Measurements from ENCODE around the gene TENM3. TPM values are rescaled to one million over a fixed set of nuclear protein-coding genes. Genes with fewer than 3 reads are reported as not detected.

The TENM3 gene
- total RNA-seq, 2 donors from 2014 or later = 39.5 to 51.9 TPM

DNA sequence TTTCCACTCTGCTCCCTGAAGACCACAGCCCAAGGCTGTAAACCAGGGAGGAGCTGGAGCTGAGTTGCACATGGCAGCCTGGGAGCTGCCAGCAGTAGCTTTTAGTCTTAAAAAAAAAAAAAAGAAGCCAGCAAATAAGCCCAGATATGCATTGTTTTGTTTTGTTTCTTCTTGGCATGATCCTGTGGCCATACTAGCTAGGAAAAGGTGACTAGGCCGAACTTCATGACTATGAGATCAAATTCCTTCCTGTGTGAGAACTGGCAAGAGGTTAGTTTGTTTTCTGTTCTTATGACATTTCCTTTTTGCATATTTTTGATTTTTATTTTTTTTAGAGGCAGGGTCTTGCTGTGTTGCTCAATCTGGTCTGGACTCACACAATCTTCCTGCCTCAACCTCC is 350.7 kb downstream of the TENM3 start:
- Mint-ChIP-seq H3K4me1 (peaks cover 12% of the 10 kb centered on the region), H3K36me3 (ENCODE audit: low read depth) (peaks cover 3% of the 10 kb centered on the region), H3K27ac (peak overlapping the region; percentile 2), H3K9me3 (peaks cover 11% of the 10 kb centered on the region), H3K4me3 (no peak overlapping the region), H3K27me3 (ENCODE audit: insufficient read depth) (no peaks in the 10 kb centered on the region)
- no peaks in the 10 kb centered on the region for H3K27me3 ChIP-seq (ENCODE audit: control insufficient read depth, insufficient read depth, low read length, poor library complexity, severe bottlenecking)
- DNase-seq = no peak
- H3K9ac ChIP-seq (ENCODE audit: extremely low read depth, low read length, poor library complexity, severe bottlenecking) = no peak overlapping the region
- H3K9me3 ChIP-seq (ENCODE audit: control insufficient read depth, low read length) = peaks cover 8% of the 10 kb centered on the region
- WGBS, 2 experiments (ENCODE audit: insufficient coverage in 1 of 2, insufficient read length in 1 of 2) = 88 to 90% methylated on average over 1 of the region's 1 CpG
- no peak overlapping the region for H3K4me3 ChIP-seq (ENCODE audit: low read length)
- no peaks in the 10 kb centered on the region for H3K36me3 ChIP-seq (ENCODE audit: control insufficient read depth, insufficient read depth, low read length)
- TF ChIP-seq, protein P1, sequence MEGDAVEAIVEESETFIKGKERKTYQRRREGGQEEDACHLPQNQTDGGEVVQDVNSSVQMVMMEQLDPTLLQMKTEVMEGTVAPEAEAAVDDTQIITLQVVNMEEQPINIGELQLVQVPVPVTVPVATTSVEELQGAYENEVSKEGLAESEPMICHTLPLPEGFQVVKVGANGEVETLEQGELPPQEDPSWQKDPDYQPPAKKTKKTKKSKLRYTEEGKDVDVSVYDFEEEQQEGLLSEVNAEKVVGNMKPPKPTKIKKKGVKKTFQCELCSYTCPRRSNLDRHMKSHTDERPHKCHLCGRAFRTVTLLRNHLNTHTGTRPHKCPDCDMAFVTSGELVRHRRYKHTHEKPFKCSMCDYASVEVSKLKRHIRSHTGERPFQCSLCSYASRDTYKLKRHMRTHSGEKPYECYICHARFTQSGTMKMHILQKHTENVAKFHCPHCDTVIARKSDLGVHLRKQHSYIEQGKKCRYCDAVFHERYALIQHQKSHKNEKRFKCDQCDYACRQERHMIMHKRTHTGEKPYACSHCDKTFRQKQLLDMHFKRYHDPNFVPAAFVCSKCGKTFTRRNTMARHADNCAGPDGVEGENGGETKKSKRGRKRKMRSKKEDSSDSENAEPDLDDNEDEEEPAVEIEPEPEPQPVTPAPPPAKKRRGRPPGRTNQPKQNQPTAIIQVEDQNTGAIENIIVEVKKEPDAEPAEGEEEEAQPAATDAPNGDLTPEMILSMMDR (conservative IDR thresholded peaks at IDR 0.05) = no peak
- peaks cover 6% of the 10 kb centered on the region for H3K4me1 ChIP-seq (ENCODE audit: control insufficient read depth, insufficient read depth, low read length)
- peak overlapping the region; percentile 29 for H3K27ac ChIP-seq (ENCODE audit: low read depth, low read length)

DNA sequence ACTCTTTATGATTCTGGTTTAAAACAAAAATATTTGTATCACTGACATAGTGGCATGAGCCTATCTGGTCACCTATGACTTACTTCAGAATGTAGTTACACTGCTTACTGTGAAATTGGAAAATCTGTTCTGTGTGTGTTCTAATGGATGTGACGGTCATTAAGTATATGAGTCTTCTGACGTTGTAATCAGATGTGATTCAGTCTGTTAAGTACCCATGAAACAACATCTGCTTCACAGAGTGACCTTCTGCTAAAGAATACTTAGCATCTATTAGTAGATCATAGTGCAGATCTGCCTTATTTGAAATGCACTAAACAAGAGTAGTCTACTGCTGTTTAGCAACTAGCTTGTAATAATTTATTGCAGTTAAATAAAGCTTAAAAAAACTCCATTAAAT is 356.9 kb downstream of the TENM3 start:
- no peak for DNase-seq
- Mint-ChIP-seq H3K27me3 (ENCODE audit: insufficient read depth) (no peaks in the 10 kb centered on the region), H3K36me3 (ENCODE audit: low read depth) (peaks cover 2% of the 10 kb centered on the region), H3K4me3 (no peak overlapping the region), H3K27ac (no peak overlapping the region), H3K4me1 (peaks cover 20% of the 10 kb centered on the region), H3K9me3 (no peaks in the 10 kb centered on the region)
- Histone ChIP-seq H3K36me3 (ENCODE audit: control insufficient read depth, insufficient read depth, low read length) (no peaks in the 10 kb centered on the region), H3K4me3 (ENCODE audit: low read length) (no peak overlapping the region), H3K27ac (ENCODE audit: low read depth, low read length) (peak overlapping the region; percentile 22), H3K9me3 (ENCODE audit: control insufficient read depth, low read length) (no peaks in the 10 kb centered on the region), H3K9ac (ENCODE audit: extremely low read depth, low read length, poor library complexity, severe bottlenecking) (no peak overlapping the region), H3K4me1 (ENCODE audit: control insufficient read depth, insufficient read depth, low read length) (no peaks in the 10 kb centered on the region), H3K27me3 (ENCODE audit: control insufficient read depth, insufficient read depth, low read length, poor library complexity, severe bottlenecking) (no peaks in the 10 kb centered on the region)
- TF ChIP-seq, protein P1 (conservative IDR thresholded peaks at IDR 0.05) = no peak
- WGBS, 2 experiments (ENCODE audit: insufficient coverage in 1 of 2, insufficient read length in 1 of 2) = 94 to 100% methylated on average over 2 of the region's 2 CpGs

DNA sequence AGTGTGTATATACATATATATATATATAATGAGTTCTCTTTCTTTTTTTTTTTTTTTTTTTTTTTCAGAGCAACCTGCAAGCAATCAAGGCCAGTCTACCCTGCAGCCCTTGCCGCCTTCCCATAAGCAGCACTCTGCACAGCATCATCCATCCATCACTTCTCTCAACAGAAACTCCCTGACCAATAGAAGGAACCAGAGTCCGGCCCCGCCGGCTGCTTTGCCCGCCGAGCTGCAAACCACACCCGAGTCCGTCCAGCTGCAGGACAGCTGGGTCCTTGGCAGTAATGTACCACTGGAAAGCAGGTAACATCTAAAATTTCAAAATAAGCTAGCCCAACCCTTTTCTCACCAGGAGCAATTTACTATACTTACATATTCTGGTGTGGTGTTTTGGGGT is 357.7 kb downstream of the TENM3 start:
- no peaks in the 10 kb centered on the region for H3K27me3 ChIP-seq (ENCODE audit: control insufficient read depth, insufficient read depth, low read length, poor library complexity, severe bottlenecking)
- H3K27ac ChIP-seq (ENCODE audit: low read depth, low read length) = no peak overlapping the region
- H3K4me3 ChIP-seq (ENCODE audit: low read length) = no peak overlapping the region
- Mint-ChIP-seq H3K27ac (no peak overlapping the region), H3K27me3 (ENCODE audit: insufficient read depth) (no peaks in the 10 kb centered on the region), H3K36me3 (ENCODE audit: low read depth) (peaks cover 2% of the 10 kb centered on the region), H3K4me3 (no peak overlapping the region), H3K9me3 (no peaks in the 10 kb centered on the region), H3K4me1 (peaks cover 22% of the 10 kb centered on the region)
- no peaks in the 10 kb centered on the region for H3K36me3 ChIP-seq (ENCODE audit: control insufficient read depth, insufficient read depth, low read length)
- WGBS, 2 experiments (ENCODE audit: insufficient coverage in 1 of 2, insufficient read length in 1 of 2) = 95 to 97% methylated on average over 6 to 8 of the region's 8 CpGs
- no peaks in the 10 kb centered on the region for H3K4me1 ChIP-seq (ENCODE audit: control insufficient read depth, insufficient read depth, low read length)
- no peak overlapping the region for H3K9ac ChIP-seq (ENCODE audit: extremely low read depth, low read length, poor library complexity, severe bottlenecking)
- no peaks in the 10 kb centered on the region for H3K9me3 ChIP-seq (ENCODE audit: control insufficient read depth, low read length)
- TF ChIP-seq, protein P1 (conservative IDR thresholded peaks at IDR 0.05) = no peak
- no peak for DNase-seq

All from endodermal cell (in vitro differentiated cells).